Heart left ventricle (tissue), 16 donors: ENCODE data around the gene GABRR1. TPM values are rescaled to one million over a fixed set of nuclear protein-coding genes. Genes with fewer than 3 reads are reported as not detected.

Experiments used
- ATAC-seq, 4 donors: fragments of 200-7000 bp; cut with Tn5 transposase; one replicate each; pipeline ENCODE4 v1.9.1; 2020 to 2022; ENCODE audit warnings: moderate library complexity in 4 of 4, mild to moderate bottlenecking in 3 of 4, moderate number of reproducible peaks in 1 of 4
- DNase-seq, 5 donors: peaks; one replicate each; pipeline ENCODE4 v3.0.0-alpha.2; 2020
- H3K27ac ChIP-seq, 12 donors: fragments of 200-600 bp; sonication (generic) in 4 of 12; one replicate each; pipeline versions ENCODE4 v1.5.0 to v1.8.0; 2016 to 2022; ENCODE audit warnings: mild to moderate bottlenecking in 2 of 12
- H3K27me3 ChIP-seq, 9 donors: fragments of 200-600 bp; sonication (generic) in 2 of 9; one replicate each; pipeline versions ENCODE4 v1.5.1 to v1.8.0; 2016 to 2022; ENCODE audit warnings: mild to moderate bottlenecking in 3 of 9
- H3K36me3 ChIP-seq, 9 donors: fragments of 200-600 bp; sonication (generic) in 2 of 9; one replicate each; pipeline versions ENCODE4 v1.5.0 to v1.8.0; 2018 to 2022; ENCODE audit warnings: mild to moderate bottlenecking in 2 of 9
- H3K4me1 ChIP-seq, 12 donors: fragments of 200-600 bp; sonication (generic) in 4 of 12; one replicate each; pipeline versions ENCODE4 v1.5.0 to v1.8.0; 2016 to 2022; ENCODE audit warnings: mild to moderate bottlenecking in 3 of 12
- H3K4me3 ChIP-seq, 12 donors: fragments of 200-600 bp; sonication (generic) in 4 of 12; one replicate each; pipeline versions ENCODE4 v1.5.0 to v1.8.0; 2017 to 2022; ENCODE audit warnings: mild to moderate bottlenecking in 9 of 12, moderate library complexity in 4 of 12
- H3K9me3 ChIP-seq, 12 donors: fragments of 200-600 bp; sonication (generic) in 4 of 12; one replicate each; pipeline versions ENCODE4 v1.5.0 to v1.8.0; 2016 to 2022; ENCODE audit warnings: mild to moderate bottlenecking in 1 of 12
- CTCF ChIP-seq, 12 donors: fragments of 200-600 bp; sonication (generic) in 4 of 12; IDR thresholded peaks; one replicate each; pipeline versions ENCODE4 v1.5.0 to v1.8.0; 2018 to 2022; ENCODE audit warnings: antibody characterized with exemption in 12 of 12, mild to moderate bottlenecking in 5 of 12
- POLR2A ChIP-seq, 2 donors: fragments of 450-650 bp; IDR thresholded peaks; one replicate each; pipeline ENCODE4 v1.6.1; 2017; ENCODE audit warnings: antibody characterized with exemption in 2 of 2, mild to moderate bottlenecking in 2 of 2, moderate library complexity in 2 of 2
- WGBS, 4 donors: extraction: QIAGEN DNeasy Blood & Tissue Kit in 2 of 4; methylation state at CpG; one replicate each; pipeline versions ENCODE4 v1.1.5 to v1.1.7; 2013 to 2018; 5-methylcytosine and 5-hydroxymethylcytosine counted together
- intact Hi-C, 10 donors: fragments of 100-400 bp; cut with DNase I; formaldehyde crosslinking; loops; one replicate each; pipeline versions ENCODE4 v1.11.1 to v1.14.2; 2022
- polyA plus RNA-seq, 2 donors: library from polyadenylated mRNA; stranded (reverse); fragments of 200-250 nt; gene quantifications; one replicate each; pipeline ENCODE4 v1.2.3, GENCODE V29; 2013
- total RNA-seq, 9 donors: library from RNA; depleted of rRNA in 2 of 9; stranded (reverse); fragments of >200 nt in 2 of 9; fragmentation: NEBNext Ultra II Directional in 3 of 9; extraction: Animal tissue kit (Norgen Biotek cat#: 25700) in 3 of 9; gene quantifications; one replicate each; pipeline versions ENCODE4 v1.1.0 to v1.2.4, GENCODE V29; 2016 to 2023
- donor health status: ischemic (EF 13 %, LVEDD 7.1; RV severe dilation, severe dysfunction).
- donor health status: healthy with polysubstance abuse.
- donor health status: DM: no; HTN: yes; CAD: no.
- donor health status: DM: no; HTN: no; CAD: no.
- donor health status: ischemic (EF 25% LVEDD 6.9; RV normal size, moderate dysfunction).
- donor health status: ischemic (EF 25% LVEDD 5.7; RV mildly dilated, moderate dysfunction).
- donor health status: healthy.
- donor health status: DM: yes; HTN: yes; CAD: no.
- donor health status: ischemic (EF 35%, LVEDD 5.7; RV mildly dilated, moderate dysfunction).
- donor health status: nonischemic (EF 11% LVEDD 7.7; RV severe dilation, severe dysfunction).
- donor health status: DM: yes; HTN: yes; CAD: no.
- donor health status: PGD.
- donor health status: ischemic (EF 29% LVEDD 5.4; RV normal size, mild dysfunction).
- donor health status: nonischemic (EF 23%, LVEDD 6.1; RV moderate dilation, normal function).

GABRR1 gene
- total and polyA plus RNA-seq, 11 donors: not detected

DNA sequence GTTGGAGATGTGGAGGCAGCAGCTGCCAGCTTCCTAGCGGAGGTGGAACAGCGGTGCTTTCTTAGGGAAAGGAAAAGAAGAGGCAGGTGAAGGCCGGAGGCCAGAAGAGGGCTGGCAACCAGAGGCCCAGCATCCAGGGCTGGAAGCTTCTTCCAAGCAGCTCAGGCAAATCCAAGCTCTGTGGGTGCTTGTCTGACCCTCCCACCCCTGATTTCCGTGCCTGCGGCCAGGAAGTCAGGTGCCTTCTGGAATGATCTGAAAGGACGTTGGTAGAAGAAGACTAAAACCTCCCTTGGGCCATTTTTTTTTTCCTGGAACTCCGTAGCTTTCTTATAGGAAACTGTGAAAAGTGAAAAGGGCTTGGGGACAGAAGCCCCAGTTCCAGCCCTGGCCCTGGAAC lies 33.1 kb upstream of the GABRR1 start:
- H3K27me3 ChIP-seq: no peaks in the 10 kb centered on the region
- H3K36me3 ChIP-seq: no peaks in the 10 kb centered on the region
- no peaks in the 10 kb centered on the region for H3K4me1 ChIP-seq
- intact Hi-C loops: no loop called here
- no peak overlapping the region for H3K4me3 ChIP-seq
- no peak for ATAC-seq
- H3K27ac ChIP-seq: no peak overlapping the region
- 74 to 84% (median 80%) methylated on average over 7 of the region's 7 CpGs for WGBS, 4 donors
- no peak for DNase-seq
- H3K9me3 ChIP-seq: no peaks in the 10 kb centered on the region
- no peak for TF ChIP-seq POLR2A (IDR thresholded peaks at IDR 0.05)
- no peak for TF ChIP-seq CTCF (IDR thresholded peaks at IDR 0.05)

DNA sequence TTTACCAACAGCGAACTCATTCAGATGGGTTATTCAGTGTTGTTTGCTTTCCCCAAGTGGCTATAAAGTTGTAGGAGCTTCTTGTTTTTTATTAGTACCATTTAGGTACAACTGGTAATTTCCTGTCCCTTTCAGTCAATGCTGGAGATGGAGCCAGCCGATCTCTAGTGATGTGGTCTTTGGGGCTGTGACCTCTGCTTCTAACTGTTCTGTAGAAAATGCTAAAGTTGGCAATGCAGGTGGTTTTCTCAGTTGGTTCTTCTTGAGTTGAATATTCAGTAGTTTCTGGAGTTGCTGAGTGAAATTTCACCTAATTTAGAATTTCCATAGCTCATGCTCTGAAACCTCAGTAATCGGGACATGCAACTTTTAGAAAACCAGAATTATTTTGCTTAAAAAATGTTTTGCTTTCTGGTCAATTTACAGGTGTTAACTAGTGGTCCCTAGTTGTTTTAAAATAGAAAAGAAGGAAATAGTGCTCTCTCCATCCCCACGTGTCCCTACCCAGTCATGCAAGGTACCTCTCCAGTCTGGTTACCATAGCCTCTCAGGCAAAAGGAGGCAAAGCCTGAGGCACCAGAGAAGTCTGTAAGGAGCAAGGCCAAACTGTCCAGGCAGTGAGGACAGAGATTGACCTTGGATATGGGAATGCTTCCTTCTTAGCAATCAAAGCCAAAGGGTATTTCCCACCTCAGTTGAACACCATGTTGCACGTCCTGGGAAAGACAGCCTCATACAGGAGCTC lies 27.3 kb upstream of the GABRR1 start:
- DNase-seq (no peak), ATAC-seq (no peak)
- Histone ChIP-seq H3K9me3 (no peaks in the 10 kb centered on the region), H3K4me3 (no peak overlapping the region), H3K27ac (no peak overlapping the region), H3K36me3 (no peaks in the 10 kb centered on the region), H3K27me3 (no peaks in the 10 kb centered on the region), H3K4me1 (peaks cover 0 to 3% (median 0%) of the 10 kb centered on the region in 12 donors)
- intact Hi-C loops: loop anchor here in 4 of 10 donors (2.0 to 5.0 kb wide), 4 partner anchors 122 to 262 kb away; partner anchors contain the start of gene SRSF12 (in 1 of the 4)
- 74 to 89% (median 77%) methylated on average over 5 of the region's 5 CpGs for WGBS, 4 donors
- TF ChIP-seq POLR2A (IDR thresholded peaks at IDR 0.05) (no peak), CTCF (IDR thresholded peaks at IDR 0.05) (no peak)

- WGBS, 4 donors: 44 to 64% (median 48%) methylated on average over 1 of the region's 1 CpG
- Histone ChIP-seq H3K27me3 (no peaks in the 10 kb centered on the region), H3K27ac (no peak overlapping the region), H3K4me1 (peaks cover 0 to 3% (median 0%) of the 10 kb centered on the region in 12 donors), H3K4me3 (no peak overlapping the region), H3K9me3 (no peaks in the 10 kb centered on the region), H3K36me3 (no peaks in the 10 kb centered on the region)
- TF ChIP-seq CTCF (IDR thresholded peaks at IDR 0.05) (no peak), POLR2A (IDR thresholded peaks at IDR 0.05) (no peak)
- intact Hi-C loops: loop anchor here (1.0 to 5.0 kb wide), 6 partner anchors 120 to 261 kb away; partner anchors contain the start of gene SRSF12 (in 1 of the 10)
- no peak for ATAC-seq
- no peak for DNase-seq
These were observed 26.1 kb upstream of the GABRR1 start for GRCh38 chr6:89243331-89243629.

- intact Hi-C loops: loop anchor here (1.0 to 5.0 kb wide), 6 partner anchors 120 to 260 kb away; partner anchors contain the start of gene SRSF12 (in 1 of the 10)
- TF ChIP-seq POLR2A (IDR thresholded peaks at IDR 0.05) (no peak), CTCF (IDR thresholded peaks at IDR 0.05) (peak in 11 of 12 donors; percentile 22 to 63 (median 54))
- ATAC-seq (peak in 1 of 4 donors; percentile 49), DNase-seq (no peak)
- no peaks in the 10 kb centered on the region for H3K36me3 ChIP-seq
- peaks cover 0 to 3% (median 0%) of the 10 kb centered on the region in 12 donors for H3K4me1 ChIP-seq
- 16 to 27% (median 23%) methylated on average over 3 of the region's 3 CpGs for WGBS, 4 donors
- no peaks in the 10 kb centered on the region for H3K27me3 ChIP-seq
- no peaks in the 10 kb centered on the region for H3K9me3 ChIP-seq
- H3K4me3 ChIP-seq: no peak overlapping the region
- H3K27ac ChIP-seq: no peak overlapping the region
These were observed 25.6 kb upstream of the GABRR1 start for GRCh38 chr6:89242574-89243330.
